K562 (cell line): ENCODE data around the gene FAM114A2.

Experiments used
- BRF2 ChIP-seq: IDR thresholded peaks from 3 replicates; pipeline ENCODE4 v1.6.1; 2011; ENCODE audit warnings: borderline replicate concordance, mild to moderate bottlenecking; ENCODE audit not compliant: insufficient read length, insufficient read depth
- EP300 ChIP-seq: IDR thresholded peaks from 2 replicates; pipeline ENCODE4 v1.6.1; 2012; ENCODE audit warnings: low read length, improper control_type of control experiment
- EZH2 ChIP-seq: IDR thresholded peaks from 2 replicates; pipeline ENCODE4 v1.6.1; 2012; ENCODE audit warnings: low read depth, mild to moderate bottlenecking, inconsistent platforms, low read length, borderline replicate concordance
- HNRNPLL ChIP-seq: fragments of 200-400 bp; formaldehyde crosslinking; IDR thresholded peaks from 2 replicates; pipeline ENCODE4 v1.6.1; 2017; ENCODE audit warnings: low read length, low read depth, mild to moderate bottlenecking; ENCODE audit not compliant: poor library complexity, severe bottlenecking
- JUNB ChIP-seq: fragments of 450-650 bp; formaldehyde crosslinking; conservative IDR thresholded peaks from 2 replicates; pipeline ENCODE4 v1.4.0; 2020; ENCODE audit warnings: mild to moderate bottlenecking
- KLF13 ChIP-seq: fragments of 450-650 bp; IDR thresholded peaks from 2 replicates; pipeline ENCODE4 v1.6.1; 2016; ENCODE audit warnings: missing genetic modification characterization, low read depth, mild to moderate bottlenecking, missing compliant biosample characterization, moderate library complexity, borderline replicate concordance
- NR1H2 ChIP-seq: sonication (generic); formaldehyde crosslinking; IDR thresholded peaks from 2 replicates; pipeline ENCODE4 v1.4.0; 2020; ENCODE audit warnings: mild to moderate bottlenecking, missing genetic modification reagents
- PATZ1 ChIP-seq: fragments of 250-450 bp; sonication (Bioruptor Pico); IDR thresholded peaks from 2 replicates; pipeline ENCODE4 v1.5.0; 2020; ENCODE audit warnings: mild to moderate bottlenecking, borderline replicate concordance
- POU5F1 ChIP-seq: fragments of 150-350 bp; IDR thresholded peaks from 2 replicates; pipeline ENCODE4 v1.6.1; 2014; ENCODE audit warnings: borderline replicate concordance, low read length, low read depth, mild to moderate bottlenecking; ENCODE audit not compliant: partially characterized antibody
- RFX5 ChIP-seq: IDR thresholded peaks from 2 replicates; pipeline ENCODE4 v1.6.1; 2011; ENCODE audit warnings: low read depth, mild to moderate bottlenecking, improper control_type of control experiment, low read length
- SMARCB1 ChIP-seq: IDR thresholded peaks from 2 replicates; pipeline ENCODE4 v1.6.1; 2011; ENCODE audit warnings: improper control_type of control experiment, low read depth; ENCODE audit not compliant: insufficient read length
- SP2 ChIP-seq: IDR thresholded peaks from 2 replicates; pipeline ENCODE4 v1.6.1; 2011; ENCODE audit warnings: mild to moderate bottlenecking, low read depth, low read length, moderate library complexity; ENCODE audit not compliant: poor library complexity, severe bottlenecking; ENCODE audit errors: extremely low read depth
- TF ChIP-seq, protein P1 (sequence below), 3 experiments: IDR thresholded peaks in 2 of 3; conservative IDR thresholded peaks in 1 of 3; 2 replicates each; pipeline ENCODE4 v1.5.1; 2011 to 2012; ENCODE audit warnings: low read length in 3 of 3, mild to moderate bottlenecking in 3 of 3, control low read depth in 2 of 3, improper control_type of control experiment in 1 of 3, inconsistent platforms in 1 of 3, low read depth in 1 of 3, mixed read lengths in 1 of 3, moderate library complexity in 1 of 3; ENCODE audit not compliant: insufficient read depth in 2 of 3
- TF ChIP-seq, protein P2 (sequence below): fragments of 450-650 bp; formaldehyde crosslinking; IDR thresholded peaks from 2 replicates; pipeline ENCODE4 v1.4.0; 2022; ENCODE audit warnings: missing genetic modification characterization

DNA sequence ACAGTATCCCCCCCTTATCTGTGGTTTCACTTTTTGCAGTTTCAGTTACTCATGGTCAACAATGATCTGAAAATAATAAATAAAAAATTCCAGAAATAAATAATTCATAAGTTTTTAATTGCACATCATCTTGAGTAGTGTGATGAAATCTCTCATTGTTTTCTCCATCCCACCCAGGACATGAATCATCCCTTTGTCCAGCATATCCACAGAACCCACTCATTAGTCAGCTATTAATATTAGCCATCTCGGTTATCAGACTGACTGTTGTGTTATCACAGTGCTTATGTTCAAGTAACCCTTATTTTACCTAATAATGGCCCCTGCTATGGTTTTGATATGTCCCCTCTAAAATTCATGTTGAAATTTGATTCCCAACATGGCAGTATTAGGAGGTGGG lies 40.7 kb downstream of the FAM114A2 start:
- no peak for TF ChIP-seq EP300
- TF ChIP-seq, protein P1, sequence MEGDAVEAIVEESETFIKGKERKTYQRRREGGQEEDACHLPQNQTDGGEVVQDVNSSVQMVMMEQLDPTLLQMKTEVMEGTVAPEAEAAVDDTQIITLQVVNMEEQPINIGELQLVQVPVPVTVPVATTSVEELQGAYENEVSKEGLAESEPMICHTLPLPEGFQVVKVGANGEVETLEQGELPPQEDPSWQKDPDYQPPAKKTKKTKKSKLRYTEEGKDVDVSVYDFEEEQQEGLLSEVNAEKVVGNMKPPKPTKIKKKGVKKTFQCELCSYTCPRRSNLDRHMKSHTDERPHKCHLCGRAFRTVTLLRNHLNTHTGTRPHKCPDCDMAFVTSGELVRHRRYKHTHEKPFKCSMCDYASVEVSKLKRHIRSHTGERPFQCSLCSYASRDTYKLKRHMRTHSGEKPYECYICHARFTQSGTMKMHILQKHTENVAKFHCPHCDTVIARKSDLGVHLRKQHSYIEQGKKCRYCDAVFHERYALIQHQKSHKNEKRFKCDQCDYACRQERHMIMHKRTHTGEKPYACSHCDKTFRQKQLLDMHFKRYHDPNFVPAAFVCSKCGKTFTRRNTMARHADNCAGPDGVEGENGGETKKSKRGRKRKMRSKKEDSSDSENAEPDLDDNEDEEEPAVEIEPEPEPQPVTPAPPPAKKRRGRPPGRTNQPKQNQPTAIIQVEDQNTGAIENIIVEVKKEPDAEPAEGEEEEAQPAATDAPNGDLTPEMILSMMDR (IDR thresholded peaks at IDR 0.05 in 2 of 3, conservative IDR thresholded peaks at IDR 0.05 in 1 of 3; ENCODE audit: insufficient read depth in 2 of 3, low read depth in 1 of 3, low read length in 3 of 3), result no peak
- TF ChIP-seq HNRNPLL, result no peak
- TF ChIP-seq, protein P2, sequence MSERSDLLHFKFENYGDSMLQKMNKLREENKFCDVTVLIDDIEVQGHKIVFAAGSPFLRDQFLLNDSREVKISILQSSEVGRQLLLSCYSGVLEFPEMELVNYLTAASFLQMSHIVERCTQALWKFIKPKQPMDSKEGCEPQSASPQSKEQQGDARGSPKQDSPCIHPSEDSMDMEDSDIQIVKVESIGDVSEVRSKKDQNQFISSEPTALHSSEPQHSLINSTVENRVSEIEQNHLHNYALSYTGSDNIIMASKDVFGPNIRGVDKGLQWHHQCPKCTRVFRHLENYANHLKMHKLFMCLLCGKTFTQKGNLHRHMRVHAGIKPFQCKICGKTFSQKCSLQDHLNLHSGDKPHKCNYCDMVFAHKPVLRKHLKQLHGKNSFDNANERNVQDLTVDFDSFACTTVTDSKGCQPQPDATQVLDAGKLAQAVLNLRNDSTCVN (CRISPR knock-in tag), result no peak
- TF ChIP-seq SP2, result no peak
- TF ChIP-seq PATZ1, result no peak
- TF ChIP-seq NR1H2 (CRISPR knock-in tag), result no peak
- TF ChIP-seq BRF2, result no peak
- TF ChIP-seq EZH2, result no peak
- no peak for TF ChIP-seq SMARCB1
- TF ChIP-seq RFX5, result no peak
- TF ChIP-seq JUNB, result no peak
- no peak for TF ChIP-seq KLF13 (tag)
- TF ChIP-seq POU5F1, result no peak
